Activated CD4-positive, alpha-beta T cell treated with anti-CD3 and anti-CD28 coated beads, Interleukin-2, amount 50 U/mL, for 1 hour (primary cell): ENCODE results near the gene GLYR1.

ENCODE experiments used
- DNase-seq: peaks from one replicate; pipeline ENCODE4 v3.0.0-alpha.2; 2020

Gene GLYR1

GRCh38 chr16:4879049-4879448 is 32.0 kb upstream of the GLYR1 start:
- DNase-seq = no peak

- no peak for DNase-seq
Measured at GRCh38 chr16:4877380-4877685, 30.2 kb upstream of the GLYR1 start.

DNA sequence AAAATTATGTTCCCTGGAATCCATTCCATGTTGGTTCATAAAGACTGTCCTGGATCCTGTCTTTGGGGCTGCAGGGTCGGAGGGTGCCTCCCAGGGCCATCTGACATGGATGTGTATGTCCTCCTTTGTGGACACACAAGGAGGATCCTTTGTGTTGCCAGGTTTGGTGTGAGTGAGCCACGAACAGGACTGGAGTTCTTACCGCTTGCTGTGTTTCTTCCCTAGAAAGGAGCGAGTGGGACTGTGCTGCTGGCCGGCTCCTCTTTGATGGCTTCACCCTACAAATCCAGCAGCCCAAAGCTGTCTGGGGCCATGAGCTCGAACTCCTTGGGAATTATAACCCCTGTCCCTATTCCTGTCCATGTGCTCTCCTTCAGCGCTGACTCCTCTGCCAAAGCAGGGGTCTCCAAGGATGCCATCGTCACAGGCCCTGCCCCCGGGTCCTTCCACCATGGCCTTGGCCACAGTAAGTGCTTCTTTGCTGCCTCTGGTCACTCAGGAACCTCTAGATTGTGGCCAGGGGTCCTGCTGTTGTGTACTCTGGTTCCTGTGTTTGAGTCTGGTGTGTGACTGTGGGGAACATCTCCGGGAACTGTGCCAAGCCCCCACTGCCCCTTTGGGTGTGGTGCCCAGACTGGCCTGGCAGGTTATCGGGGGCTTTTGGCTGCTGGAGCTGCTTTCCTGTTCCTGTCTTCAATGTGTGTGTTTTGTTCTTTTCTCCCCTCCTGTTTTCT is 29.7 kb upstream of the GLYR1 start:
- DNase-seq = no peak

GRCh38 chr16:4874666-4875065 is 27.6 kb upstream of the GLYR1 start:
- DNase-seq = no peak

- no peak for DNase-seq
Measured at GRCh38 chr16:4873091-4873490, 26.0 kb upstream of the GLYR1 start.

GRCh38 chr16:4871071-4871470 is 24.0 kb upstream of the GLYR1 start:
- DNase-seq = no peak

- DNase-seq = no peak
Measured at GRCh38 chr16:4870138-4870671, 23.1 kb upstream of the GLYR1 start.

DNA sequence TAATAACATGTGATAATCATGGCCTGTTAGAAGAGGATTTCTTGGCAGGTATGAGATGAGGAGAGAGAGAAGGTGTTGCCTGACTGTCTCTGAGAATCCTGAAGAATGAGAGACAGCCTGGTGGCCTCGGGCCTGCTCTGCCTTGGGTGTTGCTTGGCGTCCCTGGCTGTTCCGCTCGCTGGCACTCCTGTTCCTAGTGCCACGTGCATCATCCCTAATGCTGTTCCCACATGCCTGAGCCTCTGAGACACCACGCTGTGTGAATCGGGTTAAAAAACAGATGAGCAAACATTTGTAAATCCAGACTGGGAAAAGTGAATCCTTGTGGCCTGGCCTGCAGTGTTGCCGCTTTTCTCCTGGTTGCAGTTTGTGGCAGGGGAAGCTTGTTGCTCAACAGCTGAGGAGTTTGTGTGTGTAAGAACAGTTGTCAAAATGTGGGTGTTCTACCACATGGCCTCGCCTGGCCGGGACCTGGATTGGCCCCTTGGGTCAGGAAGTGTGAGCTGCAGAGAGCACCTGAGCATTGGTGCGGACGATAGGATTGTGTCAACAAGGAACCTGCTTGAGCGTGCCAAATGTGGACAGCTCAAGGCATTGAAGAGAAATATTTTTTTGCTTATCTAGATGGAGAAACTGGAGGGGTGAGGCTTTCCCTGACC is 22.2 kb upstream of the GLYR1 start:
- DNase-seq = no peak

GRCh38 chr16:4868535-4868934 is 21.4 kb upstream of the GLYR1 start:
- no peak for DNase-seq

DNA sequence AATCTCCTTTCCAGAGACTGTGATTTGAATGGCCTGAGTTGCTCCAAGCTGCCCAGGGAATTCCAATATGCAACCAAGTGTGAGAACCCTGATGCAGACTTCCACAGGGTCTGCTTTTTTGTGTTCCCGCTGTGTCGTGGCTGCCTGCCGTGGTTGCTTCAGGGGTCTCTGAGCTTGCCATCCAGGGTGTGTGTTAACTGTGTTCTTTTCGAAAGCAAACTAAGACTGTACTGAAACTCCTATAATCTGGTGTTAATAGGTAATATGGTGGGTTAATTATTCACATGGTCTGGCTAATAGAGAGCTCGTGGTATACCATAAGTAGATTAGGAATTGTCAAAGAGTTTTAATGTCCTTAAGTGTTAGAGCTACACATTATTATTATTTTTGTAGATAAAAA is 20.9 kb upstream of the GLYR1 start:
- DNase-seq = no peak

- DNase-seq = no peak
Measured at GRCh38 chr16:4866586-4866985, 19.5 kb upstream of the GLYR1 start.

GRCh38 chr16:4865231-4865860 is 18.3 kb upstream of the GLYR1 start:
- DNase-seq = no peak

- DNase-seq = no peak
Measured at GRCh38 chr16:4864728-4865127, 17.6 kb upstream of the GLYR1 start.

DNA sequence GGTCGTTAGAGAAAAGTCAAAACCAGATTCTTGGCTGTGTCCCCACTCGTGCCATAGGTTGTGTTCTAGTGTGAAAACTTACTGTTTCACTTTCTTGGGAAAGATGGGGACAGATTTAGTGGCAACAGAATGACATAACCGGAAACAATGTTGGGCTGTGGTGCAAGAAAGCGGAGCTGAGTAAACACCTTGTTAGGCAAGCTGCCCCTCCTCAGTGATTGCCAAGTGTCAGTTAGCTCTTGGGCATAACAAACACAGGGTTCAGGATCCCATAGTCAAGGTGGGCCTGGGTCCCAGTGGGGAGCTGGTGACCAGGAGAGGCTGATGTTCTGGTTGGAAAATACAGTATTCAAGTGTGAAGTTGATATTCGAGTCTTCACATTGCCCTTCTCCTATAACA is 15.6 kb upstream of the GLYR1 start:
- DNase-seq = no peak

- no peak for DNase-seq
Measured at GRCh38 chr16:4860727-4861342, 13.7 kb upstream of the GLYR1 start.

DNA sequence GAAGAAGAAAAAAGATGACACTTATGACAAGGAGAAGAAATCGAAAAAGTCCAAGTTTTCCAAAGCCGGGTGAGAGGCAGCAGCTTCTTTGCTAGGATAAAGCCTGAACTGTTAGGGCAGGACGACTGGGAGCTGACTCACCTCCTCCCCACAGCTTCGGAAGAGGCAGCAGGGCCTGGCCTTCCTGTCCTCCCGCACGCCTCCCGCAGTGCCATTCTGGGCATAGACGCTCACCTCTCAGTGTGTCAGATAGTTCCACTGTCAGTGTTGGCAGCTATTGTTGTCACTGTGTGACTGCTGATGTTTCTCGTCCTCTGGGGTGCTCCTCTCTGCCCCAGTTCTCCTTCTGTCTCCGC is 12.8 kb upstream of the GLYR1 start:
- DNase-seq = no peak

GRCh38 chr16:4859190-4859899 is 12.3 kb upstream of the GLYR1 start:
- DNase-seq = no peak

DNA sequence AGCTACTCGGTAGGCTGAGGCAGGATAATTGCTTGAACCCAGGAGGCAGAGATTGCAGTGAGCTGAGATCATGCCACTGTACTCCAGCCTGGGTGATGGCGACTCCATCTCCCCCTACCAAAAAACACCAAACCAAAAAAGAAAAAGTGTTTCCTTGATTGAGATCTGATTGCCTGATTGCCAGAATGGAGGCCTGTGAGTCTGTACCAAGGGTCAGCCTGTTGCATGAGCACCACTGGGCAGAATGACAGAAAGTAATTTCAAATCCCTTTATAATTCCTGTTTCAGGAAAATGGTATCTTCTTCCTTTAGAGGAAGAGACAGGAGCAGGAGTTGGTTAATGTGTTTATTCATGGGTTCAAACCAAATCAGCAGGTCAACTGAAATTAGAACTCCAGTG is 8.7 kb upstream of the GLYR1 start:
- DNase-seq = no peak

DNA sequence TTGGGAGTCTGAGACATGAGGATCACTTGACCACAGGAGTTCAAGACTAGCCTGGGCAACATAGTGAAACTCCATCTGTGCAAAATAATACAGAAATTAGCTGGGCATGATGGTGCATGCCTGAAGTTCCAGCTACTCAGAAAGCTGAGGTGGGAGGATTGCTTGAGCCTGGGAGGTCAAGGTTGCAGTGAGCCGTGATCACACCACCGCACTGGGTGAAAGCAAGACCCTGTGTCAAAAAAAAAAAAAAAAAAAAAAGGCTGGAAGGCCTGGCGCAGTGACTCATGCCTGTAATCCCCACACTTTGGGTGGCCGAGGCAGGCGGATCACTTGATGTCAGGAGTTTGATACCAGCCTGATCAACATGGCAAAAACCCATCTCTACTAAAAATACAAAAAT is 8.3 kb upstream of the GLYR1 start:
- DNase-seq = no peak

- no peak for DNase-seq
Measured at GRCh38 chr16:4852221-4852872, 5.3 kb upstream of the GLYR1 start.

GRCh38 chr16:4850211-4850610 is 3.1 kb upstream of the GLYR1 start:
- no peak for DNase-seq

DNA sequence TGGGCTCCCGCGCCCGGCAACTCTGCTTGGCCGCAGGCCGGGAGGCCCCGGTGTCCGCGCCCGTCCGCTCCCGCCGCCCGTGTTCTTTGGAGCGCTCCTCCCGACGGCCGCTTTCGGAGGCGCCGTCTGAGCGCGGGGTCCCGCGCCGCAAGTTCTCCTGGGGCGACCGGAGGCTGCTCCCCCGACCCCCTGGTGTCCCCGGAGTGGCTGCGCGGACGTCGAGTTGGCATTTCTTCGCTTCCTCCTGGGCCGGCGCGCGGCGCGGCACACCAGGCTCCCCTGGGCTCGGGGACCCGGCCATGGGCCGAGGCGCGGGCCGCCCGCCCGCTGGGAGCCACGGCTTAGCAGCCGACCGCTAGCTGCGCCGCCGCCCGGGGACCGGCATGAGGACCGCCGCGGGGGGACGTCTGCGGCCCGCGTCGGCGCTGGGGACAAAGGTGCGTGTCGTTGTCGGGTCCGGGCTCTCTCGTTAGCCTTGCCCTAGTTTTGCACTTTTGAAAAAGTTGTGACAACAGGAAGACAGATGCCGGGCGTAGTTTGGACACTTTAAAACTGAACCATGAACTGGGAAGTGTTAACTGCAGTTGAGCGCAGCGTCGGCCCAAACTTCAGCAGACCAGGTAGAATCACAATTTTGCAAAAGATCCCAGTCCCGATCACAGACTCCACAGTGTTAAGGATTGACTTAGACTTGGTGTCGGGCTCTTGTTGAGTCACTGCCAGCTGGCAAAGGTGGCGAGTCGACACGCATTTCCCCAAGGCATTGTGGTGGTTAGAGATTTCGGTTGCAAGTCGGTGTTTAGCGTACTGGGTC is 893 bp upstream of the GLYR1 start:
- DNase-seq = peak; percentile 31
